Nephron progenitor cell (in vitro differentiated cells): ENCODE measurements around the gene PRKCQ.

ENCODE experiments used
- DNase-seq: peaks from one replicate; pipeline ENCODE4 v3.0.0; 2021
- H3K27ac Mint-ChIP-seq: 2 replicates; pipeline ENCODE4 v1.8.0; 2021; ENCODE audit warnings: mild to moderate bottlenecking, moderate library complexity, mixed read lengths
- H3K27me3 Mint-ChIP-seq: 2 replicates; pipeline ENCODE4 v1.8.0; 2021; ENCODE audit warnings: mild to moderate bottlenecking, low read depth, mixed read lengths; ENCODE audit not compliant: poor library complexity
- H3K36me3 Mint-ChIP-seq: 2 replicates; pipeline ENCODE4 v1.8.0; 2021; ENCODE audit warnings: low read depth, mixed read lengths
- H3K4me1 Mint-ChIP-seq: 2 replicates; pipeline ENCODE4 v1.8.0; 2021; ENCODE audit warnings: mixed read lengths
- H3K4me3 Mint-ChIP-seq: 2 replicates; pipeline ENCODE4 v1.8.0; 2021; ENCODE audit warnings: mild to moderate bottlenecking, moderate library complexity, mixed read lengths
- H3K9me3 Mint-ChIP-seq: 2 replicates; pipeline ENCODE4 v1.8.0; 2021; ENCODE audit warnings: mild to moderate bottlenecking, moderate library complexity, mixed read lengths
- CTCF ChIP-seq: fragments of 200-600 bp; sonication (generic); IDR thresholded peaks from 2 replicates; pipeline ENCODE4 v1.5.0; 2021; ENCODE audit warnings: antibody characterized with exemption

Gene PRKCQ

GRCh38 chr10:6402349-6402709, 177.7 kb downstream of the PRKCQ start:
- Mint-ChIP-seq H3K27me3 (peaks cover 41% of the 10 kb centered on the region), H3K4me1 (peaks cover 28% of the 10 kb centered on the region), H3K4me3 (no peak overlapping the region), H3K27ac (no peak overlapping the region), H3K36me3 (no peaks in the 10 kb centered on the region), H3K9me3 (no peaks in the 10 kb centered on the region)
- DNase-seq = no peak
- no peak for TF ChIP-seq CTCF

- DNase-seq = peak; percentile 63
- Mint-ChIP-seq H3K27ac (no peak overlapping the region), H3K27me3 (peaks cover 38% of the 10 kb centered on the region), H3K9me3 (no peaks in the 10 kb centered on the region), H3K36me3 (no peaks in the 10 kb centered on the region), H3K4me1 (peaks cover 28% of the 10 kb centered on the region), H3K4me3 (peak overlapping the region; percentile 76)
- peak; percentile 65 for TF ChIP-seq CTCF
Measured at GRCh38 chr10:6401558-6402348, 178.3 kb downstream of the PRKCQ start.

- Mint-ChIP-seq H3K4me1 (peaks cover 28% of the 10 kb centered on the region), H3K36me3 (no peaks in the 10 kb centered on the region), H3K27me3 (peaks cover 38% of the 10 kb centered on the region), H3K27ac (no peak overlapping the region), H3K9me3 (no peaks in the 10 kb centered on the region), H3K4me3 (no peak overlapping the region)
- no peak for DNase-seq
- no peak for TF ChIP-seq CTCF
Measured at GRCh38 chr10:6400821-6401465, 179.1 kb downstream of the PRKCQ start.

GRCh38 chr10:6400331-6400730, 179.7 kb downstream of the PRKCQ start:
- H3K36me3 Mint-ChIP-seq = no peaks in the 10 kb centered on the region
- H3K4me3 Mint-ChIP-seq = no peak overlapping the region
- H3K27ac Mint-ChIP-seq = peak overlapping the region; percentile 47
- peaks cover 33% of the 10 kb centered on the region for H3K27me3 Mint-ChIP-seq
- TF ChIP-seq CTCF = no peak
- H3K4me1 Mint-ChIP-seq = peaks cover 28% of the 10 kb centered on the region
- H3K9me3 Mint-ChIP-seq = no peaks in the 10 kb centered on the region
- DNase-seq = no peak

- H3K4me1 Mint-ChIP-seq = peaks cover 28% of the 10 kb centered on the region
- TF ChIP-seq CTCF = no peak
- peak overlapping the region; percentile 47 for H3K27ac Mint-ChIP-seq
- no peak for DNase-seq
- no peaks in the 10 kb centered on the region for H3K9me3 Mint-ChIP-seq
- no peak overlapping the region for H3K4me3 Mint-ChIP-seq
- H3K36me3 Mint-ChIP-seq = no peaks in the 10 kb centered on the region
- peaks cover 29% of the 10 kb centered on the region for H3K27me3 Mint-ChIP-seq
Measured at GRCh38 chr10:6399879-6400278, 180.2 kb downstream of the PRKCQ start.
